CD4-positive, alpha-beta T cell treated with Interleukin-2 at 100 ng/mL for 4 hours (primary cell): Measurements from ENCODE around the gene OLFML2A.
"Not testable (repeated sequence)": the region's sequence is repeated elsewhere in the genome, so short reads cannot be mapped to it uniquely, and the experiment has no call there.

Source experiments
- DNase-seq: peaks from one replicate; pipeline ENCODE4 v3.0.0-alpha.2; 2020; ENCODE audit warnings: low spot score

OLFML2A gene

DNA sequence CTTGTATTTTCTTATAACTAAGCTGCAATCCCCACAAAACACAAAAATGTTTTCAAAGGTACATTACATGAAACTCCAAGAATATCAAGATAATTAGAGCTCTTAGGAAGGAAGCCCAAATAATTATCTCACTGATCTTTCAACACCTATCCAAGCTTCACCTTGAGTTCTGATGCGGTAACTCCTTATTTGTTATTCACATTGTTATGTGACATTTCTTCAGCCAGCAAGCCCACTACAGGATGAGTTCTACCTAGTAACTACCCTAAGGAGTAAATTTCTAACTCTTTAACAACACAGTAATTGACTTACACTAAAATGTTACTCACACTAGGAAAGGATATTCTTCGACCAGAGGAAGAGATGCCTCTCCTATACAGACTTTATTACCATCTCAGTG is 15.7 kb upstream of the OLFML2A start:
- no peak for DNase-seq

DNA sequence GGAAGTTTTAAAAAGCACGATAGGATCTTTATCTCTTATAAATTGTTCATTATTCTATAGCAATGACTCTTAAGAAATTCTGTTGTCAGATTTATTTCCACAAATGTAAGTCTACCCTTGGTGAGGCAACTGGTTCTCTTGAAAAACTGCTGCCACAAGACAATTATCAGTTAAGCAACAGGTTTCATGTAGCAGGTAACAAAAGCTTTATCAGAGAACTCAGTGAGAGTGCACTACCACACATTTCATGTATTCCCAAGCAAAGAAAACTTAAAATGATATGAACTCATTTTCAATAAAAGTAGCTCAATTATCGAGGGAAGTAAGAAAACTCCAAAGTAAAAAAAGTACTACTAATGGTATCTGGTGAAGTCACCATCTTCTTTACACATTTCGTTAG is 15.2 kb upstream of the OLFML2A start:
- DNase-seq = no peak

DNA sequence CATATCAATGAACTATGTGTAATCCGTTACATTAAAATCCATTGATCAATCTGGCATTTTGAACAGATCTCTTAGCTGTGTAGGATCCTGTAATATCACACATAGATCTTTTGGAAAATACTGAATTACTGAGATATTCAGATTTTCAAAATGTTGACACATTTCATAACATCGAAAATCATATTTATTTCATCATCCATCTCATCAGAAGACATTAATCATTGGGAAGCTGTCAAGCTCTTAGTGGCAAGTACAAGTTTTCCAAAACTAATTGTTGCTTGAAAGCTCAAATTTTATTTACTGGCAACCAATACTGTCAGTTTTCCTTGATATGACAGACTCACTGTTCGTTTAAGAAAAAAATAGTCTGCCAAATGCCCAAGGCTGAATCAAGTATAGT is 14.3 kb upstream of the OLFML2A start:
- DNase-seq = no peak

DNA sequence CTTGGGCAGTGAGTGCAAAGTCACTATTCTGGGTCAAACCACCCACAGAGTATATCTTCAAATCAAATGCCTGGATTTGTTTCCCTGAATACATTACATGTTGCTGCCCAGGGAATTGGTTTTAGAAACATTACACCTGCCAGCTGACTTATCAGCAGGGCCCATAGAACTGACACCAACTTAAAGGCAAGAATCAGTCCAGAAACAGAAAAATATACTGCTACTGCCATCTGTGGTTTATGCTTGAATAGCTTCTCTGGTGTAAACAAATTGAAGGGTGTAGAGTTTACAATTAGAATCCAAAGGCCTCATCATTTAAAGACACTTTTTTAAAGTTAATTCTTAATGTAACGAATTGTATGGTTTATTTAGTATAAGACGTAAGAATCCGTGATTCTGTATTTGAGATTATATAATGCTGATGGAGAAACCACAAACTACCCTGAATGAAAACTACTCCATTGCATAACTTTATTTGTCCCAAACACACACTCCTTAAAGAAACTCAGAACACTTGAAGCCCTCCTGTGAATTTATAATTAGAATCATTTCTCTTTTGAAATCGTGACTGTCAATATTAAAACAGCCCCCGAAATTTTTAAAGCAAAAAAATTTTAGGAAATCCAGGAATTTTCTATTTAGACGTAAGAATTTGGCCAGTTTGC is 12.0 kb upstream of the OLFML2A start:
- DNase-seq = no peak

DNA sequence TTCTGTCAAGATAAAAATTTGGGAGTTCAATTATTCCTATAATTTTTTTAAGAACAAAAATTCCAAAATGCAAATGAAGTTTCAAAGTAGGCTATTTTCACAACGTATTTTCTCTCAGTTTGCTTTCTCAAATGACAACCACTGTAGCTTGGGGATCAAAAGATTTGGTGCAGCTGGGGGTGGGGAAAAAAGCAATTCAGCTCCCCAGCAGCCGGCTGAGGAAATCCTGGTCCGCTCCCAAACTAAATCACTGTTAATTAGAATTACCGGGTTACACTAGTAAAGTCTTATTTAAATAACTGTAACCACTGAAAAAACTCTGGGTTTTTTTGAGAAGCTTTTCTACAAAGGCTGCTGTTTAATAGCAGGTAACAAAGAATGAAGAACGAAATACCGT is 11.5 kb upstream of the OLFML2A start:
- DNase-seq = no peak

DNA sequence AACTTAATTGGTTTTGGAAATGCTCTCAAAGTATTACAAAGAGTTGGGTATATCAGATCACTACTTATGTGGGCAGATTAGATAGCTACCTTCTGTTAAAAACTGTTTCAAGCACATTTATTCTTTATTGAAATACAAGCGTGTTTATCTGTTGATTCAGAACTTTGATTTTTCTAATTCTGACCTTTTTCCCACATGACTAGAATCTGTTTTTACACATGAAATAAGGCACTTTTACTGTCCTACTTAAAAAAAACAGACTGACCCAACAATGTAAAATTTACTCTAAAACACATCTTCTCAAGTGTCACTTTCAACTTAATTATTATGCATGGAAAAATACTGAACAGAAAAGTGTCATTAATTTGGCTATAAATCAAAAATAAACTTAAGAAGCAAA is 10.6 kb upstream of the OLFML2A start:
- no peak for DNase-seq

DNA sequence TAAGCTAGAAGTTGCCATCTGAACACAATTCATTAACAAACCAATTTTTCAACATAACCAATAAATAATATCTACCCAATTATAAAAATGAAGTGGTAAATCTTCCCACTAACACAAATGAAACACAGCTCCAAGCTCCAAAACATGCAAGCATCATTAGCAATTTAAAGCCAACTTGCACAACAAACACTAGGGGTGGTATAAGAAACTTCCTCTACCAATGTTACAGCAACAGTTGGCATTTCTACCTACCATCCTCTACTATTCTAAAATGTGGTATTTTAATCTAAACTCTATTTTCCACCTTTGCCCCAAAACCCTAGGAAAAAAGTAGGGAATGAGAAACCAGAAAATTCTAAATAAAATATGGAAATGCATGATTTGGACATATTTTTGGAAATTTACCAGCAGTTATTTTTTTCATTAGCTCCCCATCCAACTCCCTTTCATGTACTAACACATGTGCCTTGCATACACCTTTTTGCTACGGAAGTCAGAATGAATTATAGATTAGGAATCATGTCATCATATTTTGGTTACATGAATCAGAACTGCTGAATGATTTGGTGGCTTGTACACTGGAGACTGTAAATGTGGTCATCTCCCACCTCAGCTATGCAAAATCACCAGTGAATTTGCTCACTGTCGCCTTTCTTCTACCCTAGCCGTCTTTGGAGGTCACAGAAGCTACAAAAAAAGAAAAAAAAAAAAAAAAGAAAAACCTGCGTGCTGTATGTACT is 9.9 kb upstream of the OLFML2A start:
- DNase-seq = no peak

DNA sequence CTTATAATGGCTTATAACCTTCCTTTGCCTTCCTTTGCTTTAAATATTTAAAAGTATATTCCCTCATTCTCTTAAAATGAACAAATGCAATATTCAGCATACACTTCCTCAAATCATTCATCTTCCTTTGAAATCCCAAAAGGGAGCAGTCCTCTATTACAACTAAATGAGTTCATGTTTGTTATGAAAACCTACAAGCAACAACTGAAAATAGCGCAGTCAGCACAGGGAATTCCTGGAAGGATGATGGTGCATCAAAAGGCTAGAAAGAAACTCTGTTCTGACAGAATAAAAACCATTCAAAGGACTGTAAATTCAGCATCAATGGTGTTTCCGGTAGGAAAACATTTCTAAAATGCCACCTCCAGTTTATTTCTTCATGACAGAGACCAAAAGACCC is 9.1 kb upstream of the OLFML2A start:
- DNase-seq = no peak

DNA sequence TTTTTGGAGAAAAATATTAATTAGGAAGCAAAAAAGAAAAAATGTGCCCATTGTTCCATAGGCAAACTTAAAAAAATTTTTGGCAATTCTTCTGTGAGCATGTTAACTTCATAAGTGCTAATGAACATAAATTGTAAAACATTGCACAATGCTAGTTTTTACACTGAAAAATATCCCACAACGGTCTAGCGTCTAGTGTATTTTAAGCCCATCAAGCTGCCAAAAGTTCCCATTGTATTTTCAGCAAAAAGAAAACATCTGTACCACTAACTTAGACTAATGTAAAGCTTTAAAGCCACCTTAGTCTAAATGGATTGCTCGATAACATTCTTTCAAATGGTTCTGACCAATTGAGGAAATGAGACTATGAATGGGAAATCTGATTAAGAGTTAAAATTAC is 8.6 kb upstream of the OLFML2A start:
- no peak for DNase-seq

DNA sequence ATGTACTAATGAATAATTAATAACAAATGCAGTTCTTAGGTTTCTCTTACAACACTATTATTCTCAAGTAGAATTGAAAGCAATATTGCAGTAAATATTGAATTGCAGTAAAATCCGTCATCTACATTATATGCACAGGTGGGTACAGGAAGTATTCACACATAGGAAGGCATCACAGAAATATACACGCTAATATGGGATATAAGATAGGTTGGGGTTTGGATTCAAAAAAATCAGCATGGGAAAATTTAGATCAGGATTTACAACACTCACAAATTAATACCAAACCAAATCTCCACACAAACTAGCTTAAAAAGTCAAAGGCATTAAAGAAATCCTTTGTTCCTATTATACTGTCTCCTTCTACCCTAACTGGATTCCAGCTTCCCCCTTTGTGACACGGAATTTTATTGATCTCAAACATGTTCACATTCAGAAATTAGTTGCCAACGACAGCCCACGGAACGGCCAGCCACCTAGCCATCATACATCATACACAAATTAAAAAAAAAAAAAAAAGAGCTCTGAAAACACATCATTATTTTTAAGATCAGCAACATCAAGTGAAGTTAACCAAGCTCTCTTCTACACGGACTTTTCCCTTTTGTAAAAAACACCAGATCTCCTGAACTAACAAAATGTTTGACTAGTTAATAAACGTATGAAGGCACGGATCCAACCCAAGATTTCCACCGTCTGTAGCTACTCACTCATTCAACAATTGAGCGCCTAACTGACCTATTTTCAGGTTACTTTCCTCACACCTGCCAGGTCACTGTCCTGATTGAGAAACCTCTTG is 8.0 kb upstream of the OLFML2A start:
- DNase-seq = no peak

DNA sequence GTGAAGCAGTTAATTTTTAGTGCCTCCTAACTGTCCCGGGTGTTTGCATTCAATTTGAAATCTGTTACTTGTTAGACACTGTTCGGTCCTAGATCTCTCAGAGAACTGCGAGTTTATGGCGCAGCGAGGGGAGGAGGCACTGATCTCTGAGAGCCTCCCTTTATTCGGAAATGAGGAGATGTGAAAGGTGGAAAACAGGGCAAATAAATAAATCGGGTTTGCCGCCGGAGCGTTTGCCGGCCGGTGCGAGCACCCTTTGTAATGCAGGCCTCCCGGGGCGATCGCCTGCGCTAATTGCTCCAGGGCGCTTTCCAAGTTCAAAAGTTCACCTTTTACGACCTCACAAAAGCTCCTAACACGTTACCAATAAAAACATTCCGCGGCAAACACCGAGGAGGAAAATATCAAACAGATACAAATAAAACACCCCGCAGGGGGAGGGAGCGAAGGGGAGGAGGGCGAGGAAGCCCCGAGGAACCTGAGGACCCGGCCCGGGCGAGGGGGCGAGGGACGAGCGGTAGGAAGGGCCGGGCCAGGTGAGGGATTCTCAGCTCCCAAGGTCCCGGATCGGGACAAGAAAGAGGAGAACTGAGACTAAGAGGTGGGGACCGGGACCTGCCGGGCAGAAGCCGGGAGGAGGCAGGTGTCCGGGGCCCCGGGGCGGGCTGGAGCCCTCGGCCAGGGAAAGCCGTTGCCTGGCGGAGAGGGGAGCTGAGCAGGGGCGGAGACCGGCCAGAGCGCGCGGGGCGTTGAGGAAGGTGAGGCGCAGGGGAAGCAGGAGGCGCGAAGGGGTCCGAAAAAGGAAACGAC is 7.2 kb upstream of the OLFML2A start:
- DNase-seq = no peak

DNA sequence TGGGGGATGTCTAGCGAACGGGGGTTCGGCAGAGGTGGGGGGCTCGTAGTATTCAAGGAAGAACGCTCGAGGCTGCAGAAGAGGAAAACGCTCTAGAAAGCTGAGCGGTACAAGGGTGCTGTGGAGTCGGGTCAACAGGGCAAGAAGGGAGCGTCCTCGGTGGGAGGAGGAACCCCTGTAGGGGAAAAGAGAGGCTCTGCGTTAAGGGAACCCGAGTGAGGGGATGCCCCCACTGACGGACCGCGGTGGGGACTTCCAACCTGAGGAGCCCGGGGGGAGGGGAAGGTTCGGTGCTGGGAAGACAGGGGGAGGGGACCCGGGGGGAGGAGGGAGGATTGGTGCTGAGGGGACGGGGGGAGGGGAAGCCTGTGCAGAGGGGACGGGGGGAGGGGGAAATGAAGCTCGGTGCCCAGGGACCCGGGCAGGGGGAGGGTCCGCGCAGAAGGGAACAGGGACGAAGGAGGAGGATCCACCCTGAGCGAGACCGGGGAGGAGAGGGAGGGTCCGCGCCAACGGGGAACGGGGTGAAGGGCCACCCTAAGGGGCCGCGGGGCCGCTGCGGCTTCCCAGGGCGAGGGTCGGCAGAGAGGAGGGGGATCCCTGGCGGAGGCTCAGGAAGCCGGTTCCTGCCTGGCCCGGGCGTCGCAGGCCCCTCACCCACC is 6.4 kb upstream of the OLFML2A start:
- no peak for DNase-seq

DNA sequence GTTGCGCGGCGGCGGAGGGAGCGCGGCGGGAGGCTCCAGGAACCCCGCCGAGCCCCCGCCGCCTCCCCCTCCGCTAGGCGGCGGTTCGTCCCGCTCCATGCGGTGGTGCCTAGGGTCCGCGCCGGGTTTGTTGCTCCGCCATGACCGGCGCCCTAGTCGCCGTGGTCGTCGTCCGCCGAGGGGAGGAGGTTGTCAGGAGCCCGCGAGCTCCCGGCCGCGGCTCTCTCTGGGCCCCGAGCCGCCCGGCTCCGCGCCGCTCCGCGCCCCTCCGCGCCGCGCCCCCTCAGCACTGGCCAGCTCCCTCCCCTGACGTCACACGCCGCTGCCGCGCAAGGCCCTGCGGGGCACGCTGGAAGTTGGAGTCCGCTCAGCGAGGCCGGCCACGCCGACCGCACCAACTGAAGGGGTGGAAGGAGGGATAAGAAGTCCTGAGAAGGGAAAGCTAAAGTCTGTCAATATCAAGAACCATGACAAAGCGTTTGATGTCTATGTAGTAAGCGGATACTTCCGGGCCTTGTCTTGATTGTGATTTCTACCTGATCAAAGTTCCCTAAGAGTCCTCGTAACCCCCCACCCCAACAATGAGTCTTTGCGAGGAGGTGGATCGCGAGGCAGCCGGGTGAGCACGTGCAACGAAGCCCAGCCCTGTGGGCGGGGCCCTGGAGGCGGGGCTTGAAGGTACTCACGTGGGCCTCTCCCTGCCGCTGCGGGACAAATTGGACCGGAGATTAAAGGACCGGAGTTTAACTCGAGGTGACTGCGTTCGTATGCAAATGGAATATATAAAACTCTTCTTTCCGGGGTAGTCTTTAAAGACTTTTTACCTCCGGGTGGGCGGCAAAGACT is 5.7 kb upstream of the OLFML2A start, which contains the start of gene NR6A1:
NR6A1 (minus strand) TSS at position 291 of the 846 bp plus-strand sequence.
- peak; percentile 93 for DNase-seq

DNA sequence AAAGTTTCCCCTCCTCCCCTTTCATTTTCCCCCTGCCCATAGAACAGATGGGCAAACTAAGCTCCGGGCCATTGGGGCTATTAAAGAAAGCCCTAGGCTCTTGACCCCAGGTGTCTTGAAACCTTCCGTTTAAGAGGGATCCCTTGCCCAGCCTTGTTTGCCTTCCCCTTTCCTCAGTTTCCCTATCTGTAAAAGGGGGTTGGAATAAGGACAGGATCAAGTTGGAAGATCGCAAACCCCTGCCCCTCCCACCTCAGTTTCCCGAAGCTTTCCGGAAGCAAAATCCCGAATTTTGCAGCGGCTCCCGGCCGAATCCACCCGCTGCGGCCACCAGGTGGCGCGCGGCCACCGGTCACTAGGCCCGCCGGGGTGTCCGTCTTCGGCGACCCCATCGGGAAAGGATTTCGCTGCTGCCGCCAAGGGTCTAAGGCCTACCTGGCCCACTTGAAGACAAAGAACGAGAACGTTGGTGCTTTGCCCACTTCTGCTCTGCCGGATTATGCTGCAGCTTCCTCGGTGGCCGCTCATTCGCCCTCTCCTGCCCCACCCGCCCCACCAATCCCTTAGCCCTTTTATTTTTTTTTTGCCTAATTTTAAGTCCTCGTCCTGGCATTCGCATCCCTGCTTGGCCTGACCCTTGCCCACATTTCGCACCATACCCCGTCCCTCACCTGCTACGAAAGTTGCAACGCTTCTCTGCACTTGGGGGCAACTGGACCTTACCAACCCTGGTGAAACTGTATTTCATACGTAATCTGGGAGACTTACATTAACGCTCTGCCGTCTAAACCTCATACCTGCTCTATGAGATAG is 4.9 kb upstream of the OLFML2A start:
- DNase-seq = peak; percentile 20

DNA sequence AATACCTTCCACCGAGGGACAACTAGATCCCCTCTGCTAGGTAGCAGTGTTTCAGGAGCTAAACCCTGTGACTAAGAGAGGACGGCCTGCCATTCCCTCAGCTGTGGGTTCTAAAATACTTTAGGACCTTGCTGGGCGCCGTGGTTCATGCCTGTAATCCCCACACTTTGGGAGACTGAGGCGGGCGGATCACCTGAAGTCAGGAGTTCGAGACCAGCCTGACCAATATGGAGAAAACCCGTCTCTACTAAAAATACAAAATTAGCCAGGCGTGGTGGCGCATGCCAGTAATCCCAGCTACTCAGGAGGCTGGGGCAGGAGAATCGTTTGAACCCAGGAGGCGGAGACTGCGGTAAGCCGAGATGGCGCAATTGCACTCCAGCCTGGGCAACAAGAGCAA is 4.1 kb upstream of the OLFML2A start:
- not testable (repeated sequence) for DNase-seq

DNA sequence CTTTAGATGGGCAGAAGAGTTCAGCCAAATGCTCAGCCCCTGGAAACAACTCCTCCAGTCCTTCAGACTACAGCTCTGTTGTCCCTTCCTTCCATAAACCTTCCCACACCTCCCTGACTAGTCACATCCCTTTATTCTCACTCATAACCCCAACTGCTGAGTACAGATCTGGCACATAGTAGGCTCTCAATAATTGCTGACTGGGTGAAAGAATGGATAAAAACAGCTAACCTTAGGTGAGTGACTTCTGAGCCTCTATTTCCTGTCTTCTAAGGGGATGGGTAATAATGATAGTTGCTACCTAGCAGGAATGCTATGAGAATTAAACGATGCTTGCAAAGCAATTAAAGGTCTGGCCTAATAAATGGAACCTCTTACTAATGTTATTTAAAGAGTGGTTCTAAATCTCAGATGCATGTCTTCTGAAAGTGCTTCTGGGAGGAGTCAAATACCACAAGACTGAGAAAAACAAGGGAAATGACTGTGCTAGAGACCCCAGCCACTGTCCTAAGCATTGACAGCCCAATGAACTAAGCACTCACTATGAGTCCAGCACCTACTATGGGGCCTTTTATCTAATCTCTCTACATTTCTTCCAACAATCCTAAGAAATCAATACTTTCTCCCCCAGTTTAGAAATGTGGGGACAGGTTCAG is 3.3 kb upstream of the OLFML2A start:
- no peak for DNase-seq

DNA sequence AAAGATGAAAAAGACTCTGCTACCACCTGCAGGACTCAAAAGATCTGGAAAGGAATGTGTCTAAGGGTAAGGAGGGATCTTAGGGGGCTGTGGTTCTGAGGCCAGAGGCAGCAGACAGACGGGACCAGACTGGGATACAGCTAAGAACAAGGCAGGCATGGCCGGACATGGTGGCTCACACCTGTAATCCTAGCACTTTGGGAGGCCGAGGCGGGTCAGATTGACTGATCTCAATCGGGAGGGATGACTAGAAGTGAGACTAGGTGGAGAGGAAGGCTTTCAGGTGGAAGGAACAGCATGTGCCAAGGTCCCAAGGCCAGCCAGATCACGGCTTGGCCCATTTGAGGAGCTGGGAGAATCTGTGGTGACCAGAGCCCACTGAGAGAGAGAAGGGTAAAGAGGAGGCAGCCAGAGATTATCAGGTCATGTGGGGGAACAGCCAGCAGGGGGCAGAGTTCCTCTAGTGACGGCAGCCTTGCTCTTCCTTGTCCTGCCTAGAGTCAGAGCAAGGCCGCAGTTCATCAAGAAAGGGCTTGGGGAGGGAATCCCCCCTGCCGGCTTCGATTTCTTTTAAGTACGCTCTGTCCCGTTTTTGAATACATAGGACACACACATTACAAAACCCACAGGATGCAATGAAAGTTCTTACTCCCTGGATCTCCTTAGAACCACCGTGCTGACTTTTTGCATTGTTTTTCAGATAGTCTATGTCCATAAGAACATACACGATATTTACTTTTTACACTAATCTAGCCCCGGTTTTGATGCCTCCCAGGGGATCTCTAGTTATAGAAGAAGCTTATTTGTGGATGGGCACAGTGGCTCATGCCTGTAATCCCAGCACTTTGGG is 2.6 kb upstream of the OLFML2A start:
- DNase-seq = peak; percentile 84

DNA sequence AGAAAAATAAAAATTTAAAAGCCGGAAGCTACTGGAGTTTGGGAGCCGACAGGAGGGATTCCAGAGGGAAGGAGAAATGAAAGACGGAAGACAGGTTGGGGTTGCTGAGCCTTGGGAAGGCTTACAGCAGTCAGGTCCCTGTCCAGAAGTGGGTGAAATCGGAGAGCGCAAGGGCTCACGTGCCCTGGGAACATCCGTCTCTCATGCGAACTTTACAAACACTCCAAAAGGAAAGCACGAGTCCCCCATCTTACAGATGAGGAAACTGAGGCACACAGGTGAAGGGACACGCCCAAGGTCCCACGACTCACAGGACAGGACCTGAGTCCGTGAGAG is 347 bp upstream of the OLFML2A start:
- DNase-seq = no peak
